ENCODE measurements around the gene SPIB.

SPIB gene

DNA sequence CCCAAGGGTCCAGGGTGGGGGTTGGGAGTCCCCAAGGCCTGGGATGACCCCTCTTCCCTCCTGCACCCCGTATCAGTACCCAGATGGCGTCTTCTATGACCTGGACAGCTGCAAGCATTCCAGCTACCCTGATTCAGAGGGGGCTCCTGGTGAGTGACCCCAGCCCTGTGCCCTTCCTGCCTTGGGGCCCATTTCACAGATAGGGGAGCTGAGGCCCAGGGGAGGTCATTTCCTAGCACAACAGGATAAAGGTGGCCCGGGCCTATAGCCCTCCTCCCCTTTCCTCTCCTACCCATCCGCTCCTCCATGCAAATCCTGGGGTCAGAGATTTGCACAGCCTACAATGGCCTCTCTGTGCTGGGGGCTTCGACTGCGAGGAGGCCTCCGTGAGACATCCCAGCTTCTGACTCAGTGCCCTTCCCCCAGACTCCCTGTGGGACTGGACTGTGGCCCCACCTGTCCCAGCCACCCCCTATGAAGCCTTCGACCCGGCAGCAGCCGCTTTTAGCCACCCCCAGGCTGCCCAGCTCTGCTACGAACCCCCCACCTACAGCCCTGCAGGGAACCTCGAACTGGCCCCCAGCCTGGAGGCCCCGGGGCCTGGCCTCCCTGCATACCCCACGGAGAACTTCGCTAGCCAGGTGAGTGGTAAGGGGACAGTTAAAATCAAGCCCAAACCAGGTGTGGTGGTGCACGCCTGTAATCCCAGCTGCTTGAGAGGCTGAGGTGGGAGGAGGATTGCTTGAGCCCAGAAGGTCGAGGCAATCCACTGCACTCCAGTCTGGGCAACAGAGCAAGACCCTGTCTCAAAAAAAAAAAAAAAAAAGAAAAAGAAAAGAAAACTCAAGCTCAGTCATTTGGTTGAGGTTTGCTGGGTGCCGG lies 3.9 kb downstream of the SPIB start:
- Histone ChIP-seq H3K27ac (no peak overlapping the region), H3K36me3 (no peaks in the 10 kb centered on the region), H3K27me3 (peaks cover 34% of the 10 kb centered on the region), H3K4me3 (ENCODE audit: low read depth in 1 of 2, low read length in 1 of 2) (no peak overlapping the region), H3K9me3 (no peaks in the 10 kb centered on the region), H3K4me1 (ENCODE audit: control insufficient read depth in 1 of 2, insufficient read depth in 1 of 2, low read depth in 1 of 2, low read length in 1 of 2) (peaks cover 0 to under 1% of the 10 kb centered on the region in 2 experiments)
- TF ChIP-seq, protein P1, sequence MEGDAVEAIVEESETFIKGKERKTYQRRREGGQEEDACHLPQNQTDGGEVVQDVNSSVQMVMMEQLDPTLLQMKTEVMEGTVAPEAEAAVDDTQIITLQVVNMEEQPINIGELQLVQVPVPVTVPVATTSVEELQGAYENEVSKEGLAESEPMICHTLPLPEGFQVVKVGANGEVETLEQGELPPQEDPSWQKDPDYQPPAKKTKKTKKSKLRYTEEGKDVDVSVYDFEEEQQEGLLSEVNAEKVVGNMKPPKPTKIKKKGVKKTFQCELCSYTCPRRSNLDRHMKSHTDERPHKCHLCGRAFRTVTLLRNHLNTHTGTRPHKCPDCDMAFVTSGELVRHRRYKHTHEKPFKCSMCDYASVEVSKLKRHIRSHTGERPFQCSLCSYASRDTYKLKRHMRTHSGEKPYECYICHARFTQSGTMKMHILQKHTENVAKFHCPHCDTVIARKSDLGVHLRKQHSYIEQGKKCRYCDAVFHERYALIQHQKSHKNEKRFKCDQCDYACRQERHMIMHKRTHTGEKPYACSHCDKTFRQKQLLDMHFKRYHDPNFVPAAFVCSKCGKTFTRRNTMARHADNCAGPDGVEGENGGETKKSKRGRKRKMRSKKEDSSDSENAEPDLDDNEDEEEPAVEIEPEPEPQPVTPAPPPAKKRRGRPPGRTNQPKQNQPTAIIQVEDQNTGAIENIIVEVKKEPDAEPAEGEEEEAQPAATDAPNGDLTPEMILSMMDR (IDR thresholded peaks at IDR 0.05) = no peak

DNA sequence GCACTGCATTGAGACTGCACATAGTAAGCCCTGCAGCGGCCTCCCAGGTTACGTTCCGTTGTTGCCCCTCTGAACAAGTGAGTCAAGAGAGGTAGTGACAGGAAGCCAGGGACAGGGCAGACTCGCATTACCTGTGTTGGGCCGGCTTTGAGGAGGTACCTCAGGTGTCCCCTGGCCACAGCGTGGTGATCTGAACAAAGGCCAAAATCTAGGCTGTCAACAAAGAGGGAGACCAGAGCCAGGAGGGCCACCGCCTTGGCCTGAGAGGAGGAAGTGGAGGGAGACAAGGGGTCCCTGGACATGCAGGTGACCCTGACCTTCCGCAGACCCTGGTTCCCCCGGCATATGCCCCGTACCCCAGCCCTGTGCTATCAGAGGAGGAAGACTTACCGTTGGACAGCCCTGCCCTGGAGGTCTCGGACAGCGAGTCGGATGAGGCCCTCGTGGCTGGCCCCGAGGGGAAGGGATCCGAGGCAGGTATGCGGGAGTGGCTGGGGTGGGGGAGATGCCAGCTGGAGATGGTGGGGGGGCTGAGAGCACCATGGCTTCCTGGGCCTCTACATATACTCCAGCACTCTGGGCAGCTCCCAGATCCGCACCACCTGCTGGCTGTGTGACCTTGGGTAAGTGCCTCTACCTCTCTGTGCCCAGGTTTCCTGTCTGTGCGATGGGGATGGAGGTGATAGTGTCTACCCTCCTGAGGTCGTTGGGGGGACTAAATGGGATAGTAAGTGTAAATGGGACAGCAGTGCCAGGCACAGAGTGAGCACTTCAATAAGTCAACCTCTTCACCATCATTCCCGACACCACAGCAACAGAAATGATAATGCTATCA lies 4.8 kb downstream of the SPIB start:
- Histone ChIP-seq H3K36me3 (no peaks in the 10 kb centered on the region), H3K4me1 (ENCODE audit: control insufficient read depth in 1 of 2, insufficient read depth in 1 of 2, low read depth in 1 of 2, low read length in 1 of 2) (peaks cover 5 to 9% of the 10 kb centered on the region in 2 experiments), H3K9me3 (no peaks in the 10 kb centered on the region), H3K27ac (no peak overlapping the region), H3K4me3 (ENCODE audit: low read depth in 1 of 2, low read length in 1 of 2) (no peak overlapping the region), H3K27me3 (peaks cover 25% of the 10 kb centered on the region)
- TF ChIP-seq, protein P1 (IDR thresholded peaks at IDR 0.05) = no peak

DNA sequence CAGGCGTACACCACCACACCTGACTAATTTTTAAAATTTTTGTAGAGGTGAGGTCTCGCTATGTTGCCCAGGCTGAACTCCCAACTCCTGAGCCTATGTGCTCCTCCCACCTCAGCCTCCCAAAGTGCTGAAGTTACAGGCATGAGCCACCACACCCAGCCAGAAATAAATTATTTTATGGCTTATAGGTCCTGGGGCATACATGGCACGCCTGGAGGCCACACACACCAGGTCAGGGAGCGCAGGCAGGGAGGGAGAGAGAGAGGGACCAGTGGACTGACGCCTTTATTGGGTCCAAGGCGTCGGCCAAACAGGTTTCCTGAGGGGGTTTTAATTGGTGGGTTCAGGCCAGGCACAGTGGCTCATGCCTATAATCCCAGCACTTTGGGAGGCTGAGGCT lies 6.8 kb downstream of the SPIB start:
- peaks cover 6 to 10% of the 10 kb centered on the region in 2 experiments for H3K4me1 ChIP-seq (ENCODE audit: control insufficient read depth in 1 of 2, insufficient read depth in 1 of 2, low read depth in 1 of 2, low read length in 1 of 2)
- no peak overlapping the region for H3K4me3 ChIP-seq (ENCODE audit: low read depth in 1 of 2, low read length in 1 of 2)
- H3K27me3 ChIP-seq = peaks cover 5% of the 10 kb centered on the region
- TF ChIP-seq, protein P1 (IDR thresholded peaks at IDR 0.05) = no peak
- H3K9me3 ChIP-seq = no peaks in the 10 kb centered on the region
- no peak overlapping the region for H3K27ac ChIP-seq
- H3K36me3 ChIP-seq = no peaks in the 10 kb centered on the region

DNA sequence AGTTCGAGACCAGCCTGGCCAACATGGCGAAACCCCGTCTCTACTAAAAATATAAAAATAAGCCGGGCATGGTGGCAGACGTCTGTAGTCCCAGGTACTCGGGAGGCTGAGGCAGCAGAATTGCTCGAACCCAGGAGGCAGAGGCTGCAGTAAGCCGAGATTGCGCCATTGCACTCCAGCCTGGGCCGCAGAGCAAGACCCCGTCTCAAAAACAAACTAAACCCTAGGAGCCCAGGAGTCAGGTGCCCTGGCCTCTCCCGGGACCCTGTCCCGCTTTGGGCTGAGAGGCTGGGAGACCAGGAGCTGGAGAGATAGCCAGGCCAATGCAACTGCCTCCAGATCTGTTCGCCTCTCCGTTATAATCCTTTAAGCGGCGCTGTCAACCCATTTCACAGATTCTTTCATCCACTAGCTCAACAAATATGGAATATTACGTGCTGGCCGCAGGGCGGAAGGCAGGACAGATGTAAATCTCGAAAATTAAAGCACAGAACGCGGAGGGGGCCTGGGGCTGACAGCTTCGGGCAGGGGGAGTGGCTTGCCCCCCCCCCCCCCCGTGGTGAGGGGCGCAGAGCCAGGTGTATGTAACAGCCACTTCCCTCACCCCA lies 8.7 kb downstream of the SPIB start:
- peak overlapping the region; percentile 12 for H3K27ac ChIP-seq
- peak overlapping the region; percentile 43 to 46 for H3K4me3 ChIP-seq (ENCODE audit: low read depth in 1 of 2, low read length in 1 of 2)
- H3K9me3 ChIP-seq = no peaks in the 10 kb centered on the region
- H3K27me3 ChIP-seq = peaks cover 6% of the 10 kb centered on the region
- peaks cover 17 to 25% of the 10 kb centered on the region in 2 experiments for H3K4me1 ChIP-seq (ENCODE audit: control insufficient read depth in 1 of 2, insufficient read depth in 1 of 2, low read depth in 1 of 2, low read length in 1 of 2)
- H3K36me3 ChIP-seq = no peaks in the 10 kb centered on the region
- TF ChIP-seq, protein P1 (IDR thresholded peaks at IDR 0.05) = no peak

DNA sequence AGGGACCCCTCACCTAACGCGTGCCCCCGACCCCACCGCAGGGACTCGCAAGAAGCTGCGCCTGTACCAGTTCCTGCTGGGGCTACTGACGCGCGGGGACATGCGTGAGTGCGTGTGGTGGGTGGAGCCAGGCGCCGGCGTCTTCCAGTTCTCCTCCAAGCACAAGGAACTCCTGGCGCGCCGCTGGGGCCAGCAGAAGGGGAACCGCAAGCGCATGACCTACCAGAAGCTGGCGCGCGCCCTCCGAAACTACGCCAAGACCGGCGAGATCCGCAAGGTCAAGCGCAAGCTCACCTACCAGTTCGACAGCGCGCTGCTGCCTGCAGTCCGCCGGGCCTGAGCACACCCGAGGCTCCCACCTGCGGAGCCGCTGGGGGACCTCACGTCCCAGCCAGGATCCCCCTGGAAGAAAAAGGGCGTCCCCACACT lies 9.3 kb downstream of the SPIB start:
- Histone ChIP-seq H3K27ac (peak overlapping the region; percentile 12), H3K27me3 (peaks cover 12% of the 10 kb centered on the region), H3K4me3 (ENCODE audit: low read depth in 1 of 2, low read length in 1 of 2) (peak overlapping the region; percentile 43 to 46), H3K36me3 (no peaks in the 10 kb centered on the region), H3K9me3 (no peaks in the 10 kb centered on the region), H3K4me1 (ENCODE audit: control insufficient read depth in 1 of 2, insufficient read depth in 1 of 2, low read depth in 1 of 2, low read length in 1 of 2) (peaks cover 17 to 28% of the 10 kb centered on the region in 2 experiments)
- TF ChIP-seq, protein P1 (IDR thresholded peaks at IDR 0.05) = no peak
